Osteocyte (in vitro differentiated cells): Measurements from ENCODE around the gene MTMR2. TPM values are rescaled to one million over a fixed set of nuclear protein-coding genes. Genes with fewer than 3 reads are reported as not detected.

ENCODE experiments used
- DNase-seq: peaks from one replicate; pipeline ENCODE4 v3.0.0; 2021; ENCODE audit warnings: mixed read lengths; ENCODE audit not compliant: unreplicated experiment; ENCODE audit errors: extremely low spot score
- H3K27ac Mint-ChIP-seq: one replicate; pipeline ENCODE4 v1.8.0; 2021; ENCODE audit warnings: mild to moderate bottlenecking, mixed read lengths; ENCODE audit not compliant: unreplicated experiment
- H3K27me3 Mint-ChIP-seq: one replicate; pipeline ENCODE4 v1.8.0; 2021; ENCODE audit warnings: mixed read lengths; ENCODE audit not compliant: unreplicated experiment
- H3K36me3 Mint-ChIP-seq: one replicate; pipeline ENCODE4 v1.8.0; 2021; ENCODE audit warnings: mixed read lengths; ENCODE audit not compliant: unreplicated experiment
- H3K4me1 Mint-ChIP-seq: one replicate; pipeline ENCODE4 v1.8.0; 2021; ENCODE audit warnings: mixed read lengths; ENCODE audit not compliant: unreplicated experiment
- H3K4me3 Mint-ChIP-seq: one replicate; pipeline ENCODE4 v1.8.0; 2021; ENCODE audit warnings: mild to moderate bottlenecking, moderate library complexity, mixed read lengths; ENCODE audit not compliant: unreplicated experiment
- H3K9me3 Mint-ChIP-seq: one replicate; pipeline ENCODE4 v1.8.0; 2021; ENCODE audit warnings: mixed read lengths; ENCODE audit not compliant: unreplicated experiment
- total RNA-seq: library from RNA; stranded (reverse); gene quantifications from 2 replicates; pipeline ENCODE4 v1.2.1, GENCODE V29; 2021
- TF ChIP-seq, protein P1 (sequence below): fragments of 200-600 bp; sonication (generic); IDR thresholded peaks from 2 replicates; pipeline ENCODE4 v1.5.0; 2021; ENCODE audit warnings: antibody characterized with exemption, mild to moderate bottlenecking, moderate library complexity

MTMR2 gene
- total RNA-seq, 1 donor from 2014 or later: 41.1 TPM

DNA sequence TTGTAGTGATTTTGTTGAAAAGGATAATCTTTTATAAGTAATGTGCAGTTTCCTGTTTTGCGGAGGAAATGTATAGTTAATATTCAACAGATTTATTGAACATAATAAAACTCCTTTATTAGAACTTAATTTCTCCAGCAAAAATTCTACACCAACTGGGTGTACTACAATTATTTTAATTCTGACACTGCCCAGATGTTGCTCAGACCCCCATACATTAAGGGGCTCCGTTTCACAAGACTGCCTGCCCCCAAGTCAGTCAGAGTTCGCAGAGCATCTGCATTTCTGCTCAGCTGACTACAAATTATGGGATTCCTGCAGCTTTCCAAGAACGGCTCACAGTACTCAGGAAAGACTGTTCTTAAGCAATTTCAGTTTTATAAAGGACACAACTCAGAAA is 127.4 kb downstream of the MTMR2 start:
- Mint-ChIP-seq H3K4me3 (no peak overlapping the region), H3K36me3 (peaks cover 14% of the 10 kb centered on the region), H3K27ac (no peak overlapping the region), H3K4me1 (peaks cover 13% of the 10 kb centered on the region), H3K9me3 (no peaks in the 10 kb centered on the region), H3K27me3 (no peaks in the 10 kb centered on the region)
- TF ChIP-seq, protein P1, sequence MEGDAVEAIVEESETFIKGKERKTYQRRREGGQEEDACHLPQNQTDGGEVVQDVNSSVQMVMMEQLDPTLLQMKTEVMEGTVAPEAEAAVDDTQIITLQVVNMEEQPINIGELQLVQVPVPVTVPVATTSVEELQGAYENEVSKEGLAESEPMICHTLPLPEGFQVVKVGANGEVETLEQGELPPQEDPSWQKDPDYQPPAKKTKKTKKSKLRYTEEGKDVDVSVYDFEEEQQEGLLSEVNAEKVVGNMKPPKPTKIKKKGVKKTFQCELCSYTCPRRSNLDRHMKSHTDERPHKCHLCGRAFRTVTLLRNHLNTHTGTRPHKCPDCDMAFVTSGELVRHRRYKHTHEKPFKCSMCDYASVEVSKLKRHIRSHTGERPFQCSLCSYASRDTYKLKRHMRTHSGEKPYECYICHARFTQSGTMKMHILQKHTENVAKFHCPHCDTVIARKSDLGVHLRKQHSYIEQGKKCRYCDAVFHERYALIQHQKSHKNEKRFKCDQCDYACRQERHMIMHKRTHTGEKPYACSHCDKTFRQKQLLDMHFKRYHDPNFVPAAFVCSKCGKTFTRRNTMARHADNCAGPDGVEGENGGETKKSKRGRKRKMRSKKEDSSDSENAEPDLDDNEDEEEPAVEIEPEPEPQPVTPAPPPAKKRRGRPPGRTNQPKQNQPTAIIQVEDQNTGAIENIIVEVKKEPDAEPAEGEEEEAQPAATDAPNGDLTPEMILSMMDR: no peak
- no peak for DNase-seq

DNA sequence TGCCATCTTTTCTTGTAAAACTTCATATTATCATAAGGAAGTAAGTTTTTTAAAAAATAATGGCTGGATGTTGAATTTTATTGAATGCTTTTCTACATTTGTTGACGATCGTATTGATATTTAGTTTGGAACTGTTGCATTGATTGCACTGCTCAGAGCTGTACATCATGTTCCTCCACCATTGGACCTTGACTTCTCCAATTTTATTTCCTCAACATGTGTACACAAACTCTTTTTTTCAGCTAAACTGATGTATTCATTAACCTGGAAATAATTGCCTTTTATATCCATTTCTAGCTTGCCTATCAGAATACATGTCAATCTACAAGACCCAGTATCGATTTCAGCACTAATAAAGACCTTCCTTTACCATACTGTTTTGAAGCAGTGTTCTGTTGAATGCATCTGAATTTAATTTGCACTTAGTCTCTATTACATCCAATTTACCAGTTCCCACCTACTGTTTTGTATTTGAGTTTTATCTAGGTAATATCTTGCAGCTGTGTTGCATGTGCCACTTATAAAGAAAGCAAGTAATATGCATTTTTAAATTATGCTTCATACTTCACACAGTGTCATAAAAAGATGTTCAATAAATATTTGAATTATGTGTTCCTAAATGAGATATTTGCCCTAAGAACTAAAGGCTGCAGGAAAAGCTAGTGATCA is 128.1 kb downstream of the MTMR2 start:
- Mint-ChIP-seq H3K9me3 (no peaks in the 10 kb centered on the region), H3K4me3 (no peak overlapping the region), H3K27me3 (no peaks in the 10 kb centered on the region), H3K4me1 (peaks cover 16% of the 10 kb centered on the region), H3K36me3 (peaks cover 12% of the 10 kb centered on the region), H3K27ac (no peak overlapping the region)
- TF ChIP-seq, protein P1: no peak
- no peak for DNase-seq

DNA sequence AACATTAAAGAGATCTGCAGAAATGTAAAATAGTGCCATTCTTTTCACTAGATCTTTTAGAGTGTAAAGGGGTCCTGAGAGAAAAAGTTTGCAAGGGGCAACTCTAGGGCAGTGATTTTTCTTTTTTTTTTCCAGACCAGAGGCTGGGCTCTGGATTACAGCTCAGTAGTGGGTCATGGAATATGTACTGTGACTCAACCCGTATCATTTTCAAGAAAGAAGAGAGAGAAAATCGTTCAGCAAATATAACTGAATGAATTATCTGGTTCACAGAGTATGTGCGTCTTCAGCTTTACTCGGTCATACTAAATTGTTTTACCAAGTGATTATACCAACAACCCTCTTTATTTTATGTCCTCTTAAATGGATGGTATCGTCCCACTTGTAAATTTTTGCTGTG is 129.8 kb downstream of the MTMR2 start:
- Mint-ChIP-seq H3K9me3 (no peaks in the 10 kb centered on the region), H3K27ac (no peak overlapping the region), H3K4me3 (no peak overlapping the region), H3K27me3 (no peaks in the 10 kb centered on the region), H3K4me1 (peaks cover 16% of the 10 kb centered on the region), H3K36me3 (no peaks in the 10 kb centered on the region)
- no peak for DNase-seq
- TF ChIP-seq, protein P1: no peak

DNA sequence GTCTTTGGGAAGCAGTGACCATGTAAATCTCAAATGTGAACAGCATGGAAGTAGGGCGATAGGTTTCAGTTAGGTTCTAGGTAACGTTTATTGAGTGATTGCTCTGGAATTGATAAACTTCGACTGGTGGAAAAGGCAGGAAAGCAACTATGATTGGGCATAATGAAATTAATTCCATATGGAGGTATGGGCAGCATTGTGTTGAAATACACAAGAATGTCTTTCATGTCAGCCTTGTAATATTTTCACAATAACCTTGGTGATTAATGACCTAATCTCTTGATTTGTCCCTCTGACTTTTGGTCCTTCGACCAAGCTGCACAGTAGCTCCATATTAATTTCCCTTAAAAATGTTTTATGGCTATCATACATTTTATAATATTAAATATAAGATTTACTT is 130.8 kb downstream of the MTMR2 start:
- Mint-ChIP-seq H3K9me3 (no peaks in the 10 kb centered on the region), H3K36me3 (no peaks in the 10 kb centered on the region), H3K4me1 (peaks cover 22% of the 10 kb centered on the region), H3K27ac (no peak overlapping the region), H3K4me3 (no peak overlapping the region), H3K27me3 (no peaks in the 10 kb centered on the region)
- TF ChIP-seq, protein P1: no peak
- DNase-seq: no peak

DNA sequence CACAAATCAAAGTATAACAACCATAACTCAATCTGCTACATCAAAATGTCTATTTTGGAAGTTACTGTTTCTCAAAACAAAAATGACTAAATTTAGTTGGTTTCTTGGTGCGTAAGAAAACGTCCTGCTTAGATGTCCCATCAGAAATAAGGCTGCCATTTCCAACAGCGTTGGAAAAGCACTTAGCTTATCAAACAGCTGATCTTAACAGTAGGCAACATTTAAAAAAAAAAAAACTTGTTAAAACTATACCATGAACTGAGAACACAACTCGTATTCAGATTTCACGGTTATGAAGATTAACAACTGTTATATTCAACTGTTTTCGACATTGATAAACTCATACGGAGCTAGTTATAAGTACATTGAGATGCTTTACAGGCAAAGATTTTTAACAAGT is 131.2 kb downstream of the MTMR2 start:
- Mint-ChIP-seq H3K27me3 (no peaks in the 10 kb centered on the region), H3K4me1 (peaks cover 27% of the 10 kb centered on the region), H3K27ac (no peak overlapping the region), H3K36me3 (no peaks in the 10 kb centered on the region), H3K4me3 (no peak overlapping the region), H3K9me3 (no peaks in the 10 kb centered on the region)
- DNase-seq: no peak
- TF ChIP-seq, protein P1: no peak
